GM18873 (cell line): ENCODE data around the gene RAB17.
"Not testable (repeated sequence)": the region's sequence is repeated elsewhere in the genome, so short reads cannot be mapped to it uniquely, and the experiment has no call there.

Experiments used
- ATAC-seq: cut with Tn5 transposase; IDR thresholded peaks from one replicate; pipeline ENCODE4 v1.9.1; 2021; ENCODE audit warnings: mild to moderate bottlenecking, moderate library complexity, moderate number of reproducible peaks; ENCODE audit not compliant: unreplicated experiment, low FRiP score

RAB17 gene

DNA sequence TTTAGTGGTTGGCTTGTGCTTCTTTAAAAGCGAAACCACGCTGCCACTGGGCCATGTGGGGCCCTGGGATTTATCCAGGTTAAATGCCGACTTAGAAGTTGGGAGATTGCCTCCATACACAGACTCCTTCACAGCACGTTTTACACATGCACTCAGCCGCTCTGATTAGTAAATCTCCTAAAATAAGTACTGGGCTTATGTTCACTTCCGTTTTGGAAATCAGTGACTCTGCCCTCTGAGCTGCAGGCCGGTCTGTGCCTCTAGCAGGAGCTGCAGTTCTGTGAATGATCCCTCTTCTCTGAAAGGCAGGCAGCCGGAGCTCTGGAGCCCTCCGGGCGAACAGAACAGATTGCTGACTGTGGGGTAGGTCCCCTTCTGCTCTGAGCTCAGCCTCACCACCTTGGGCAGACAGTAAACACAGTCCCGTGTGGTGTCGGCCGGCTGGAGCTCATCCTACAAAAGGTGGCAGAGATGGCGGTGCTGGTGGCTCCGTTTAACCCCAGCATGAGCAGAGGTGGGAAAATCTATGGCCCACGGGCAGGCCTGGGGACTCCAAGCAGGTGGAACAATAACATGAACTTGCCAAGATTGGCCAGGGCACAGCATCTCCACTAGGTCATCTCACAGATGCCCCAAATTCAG lies 9.8 kb upstream of the RAB17 start:
- no peak for ATAC-seq

DNA sequence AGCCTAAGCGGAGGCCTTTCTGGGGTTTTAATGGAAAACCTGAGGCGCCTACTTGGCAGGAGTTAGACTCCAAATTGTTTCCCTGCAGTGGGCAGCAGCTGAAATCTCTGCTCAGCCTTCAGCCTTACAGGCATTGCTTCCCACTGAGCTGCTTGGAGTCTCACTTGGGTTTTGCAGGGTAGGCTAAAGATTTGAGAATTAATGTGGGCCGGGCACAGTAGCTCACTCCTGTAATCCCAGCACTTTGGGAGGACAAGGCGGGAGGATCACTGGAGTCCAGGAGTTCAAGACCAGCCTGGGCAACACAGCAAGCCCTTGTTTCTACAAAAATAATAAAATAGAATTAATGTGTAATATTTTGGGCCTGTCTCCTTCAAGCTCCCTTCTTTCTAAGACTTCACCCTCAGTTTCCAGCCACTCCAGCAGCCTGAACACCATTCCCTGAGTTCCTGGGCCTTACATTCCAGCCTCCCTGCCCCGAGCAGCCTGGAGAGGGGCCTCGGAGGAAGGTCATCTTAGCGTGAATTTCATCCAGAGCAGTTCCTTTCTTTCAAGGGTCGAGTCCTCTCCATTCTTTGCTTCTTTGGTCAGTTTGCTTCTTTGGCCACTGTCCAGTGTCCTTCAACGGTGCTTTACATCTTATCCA lies 9.1 kb upstream of the RAB17 start:
- ATAC-seq: no peak

DNA sequence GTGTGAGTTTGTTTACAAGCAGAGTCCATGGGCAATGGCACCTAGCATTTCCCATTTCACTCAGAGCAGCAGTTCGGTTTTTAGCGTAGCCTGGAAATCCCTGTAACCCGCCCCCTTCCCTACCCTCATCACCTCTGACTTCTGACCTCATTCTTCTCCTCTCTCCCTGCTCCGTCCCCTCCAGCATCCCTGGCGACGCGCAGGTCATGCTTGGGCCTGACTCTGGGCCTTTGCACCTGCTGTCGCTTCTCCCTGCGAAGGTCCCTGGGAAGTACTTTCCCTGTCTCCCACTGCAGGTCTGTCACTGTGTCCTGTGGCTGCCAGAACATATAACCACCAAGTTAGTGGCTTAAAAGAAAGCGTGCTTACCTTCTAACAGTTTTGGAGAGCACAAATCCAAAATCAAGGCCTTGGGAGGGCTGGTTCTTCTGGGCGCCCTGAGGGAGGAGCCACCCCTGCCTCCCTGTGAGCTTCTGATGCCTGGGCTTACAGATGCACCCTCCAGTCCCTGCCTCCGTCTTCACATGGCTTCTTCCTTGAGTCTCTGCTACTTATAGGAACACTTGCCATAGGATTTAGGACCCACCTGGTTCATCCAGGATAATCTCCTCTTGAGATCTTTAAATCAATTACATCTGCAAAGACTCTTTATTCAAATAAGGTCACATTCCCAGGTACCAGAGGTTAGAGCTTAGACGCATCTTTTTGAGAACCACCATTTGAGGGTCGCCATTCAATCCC lies 8.1 kb upstream of the RAB17 start:
- ATAC-seq: no peak

DNA sequence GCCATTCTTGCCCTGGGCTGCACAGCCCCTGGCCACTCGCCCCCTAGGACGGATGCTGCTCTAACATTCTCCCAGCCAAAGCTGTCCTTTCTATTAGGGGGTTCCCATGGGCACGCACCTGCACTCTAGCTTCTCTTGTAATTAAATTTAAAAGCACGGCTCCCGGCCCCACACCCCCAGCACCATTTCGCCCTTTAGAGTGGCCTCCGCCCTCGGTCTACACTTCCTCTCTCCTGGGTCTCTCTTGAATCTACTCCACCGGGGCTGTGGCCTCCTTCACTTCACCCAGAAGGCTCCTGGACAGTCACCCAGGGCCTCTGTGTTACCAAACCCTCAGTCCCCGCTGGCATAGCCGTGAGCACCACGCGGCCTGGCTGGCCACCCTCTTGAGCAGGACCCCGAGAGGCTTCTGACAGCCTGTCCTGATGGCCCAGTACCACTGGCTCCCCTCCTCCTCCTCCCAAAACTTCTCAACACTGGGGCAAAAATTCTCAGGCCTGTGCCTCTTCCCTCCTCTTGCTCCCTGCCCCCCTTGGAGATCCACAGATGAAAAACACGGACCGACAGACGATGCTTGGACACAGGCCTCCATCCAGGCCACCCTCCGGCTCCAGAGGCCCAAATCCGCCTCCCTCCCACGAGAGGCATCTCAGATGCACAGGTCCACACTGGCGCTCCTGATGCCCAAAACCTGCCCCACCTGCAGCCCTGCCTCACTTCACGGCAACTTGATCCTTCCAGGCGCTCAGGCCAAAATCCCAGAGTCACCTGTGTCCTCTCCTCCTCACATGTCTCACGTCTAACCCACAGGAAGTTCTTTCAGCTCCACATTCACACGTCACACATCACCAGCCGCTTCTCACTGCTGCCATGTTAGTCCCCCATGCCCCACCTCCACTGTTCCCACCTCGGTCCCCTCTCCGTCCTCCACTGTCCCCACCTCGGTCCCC lies 6.9 kb upstream of the RAB17 start:
- no peak for ATAC-seq

DNA sequence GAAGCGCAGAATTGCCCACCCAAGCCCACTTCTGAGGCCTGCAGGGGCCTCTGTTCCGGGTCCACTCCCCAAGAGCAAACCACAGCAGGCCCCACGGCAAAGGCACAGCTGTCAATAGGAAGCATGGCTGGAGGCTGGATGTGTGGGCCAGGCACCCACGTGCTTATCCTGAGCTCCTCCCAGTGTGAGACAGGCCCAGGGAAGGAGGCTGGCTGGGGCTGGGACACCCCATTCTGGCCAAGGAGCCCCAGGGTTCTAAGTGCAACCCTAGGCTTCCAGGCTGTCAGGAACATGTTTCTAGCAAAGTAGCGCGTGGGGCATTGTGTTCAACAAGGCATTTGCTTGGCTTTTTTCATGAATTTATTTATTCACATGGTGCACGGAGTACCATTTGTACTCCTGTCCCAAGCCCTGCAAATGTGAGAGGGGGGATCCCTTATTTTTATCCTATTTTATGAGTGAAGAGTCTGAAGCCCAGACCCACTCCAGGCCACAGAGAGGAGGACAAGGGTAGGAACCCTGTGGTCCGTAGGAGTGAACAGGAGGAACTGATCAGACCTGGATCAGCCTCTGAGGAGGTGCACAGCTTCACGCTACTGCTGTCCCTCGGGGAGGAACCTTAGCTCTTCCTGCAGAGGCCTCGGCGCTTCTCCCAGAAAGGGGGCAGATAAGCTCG lies 6.1 kb upstream of the RAB17 start:
- no peak for ATAC-seq

DNA sequence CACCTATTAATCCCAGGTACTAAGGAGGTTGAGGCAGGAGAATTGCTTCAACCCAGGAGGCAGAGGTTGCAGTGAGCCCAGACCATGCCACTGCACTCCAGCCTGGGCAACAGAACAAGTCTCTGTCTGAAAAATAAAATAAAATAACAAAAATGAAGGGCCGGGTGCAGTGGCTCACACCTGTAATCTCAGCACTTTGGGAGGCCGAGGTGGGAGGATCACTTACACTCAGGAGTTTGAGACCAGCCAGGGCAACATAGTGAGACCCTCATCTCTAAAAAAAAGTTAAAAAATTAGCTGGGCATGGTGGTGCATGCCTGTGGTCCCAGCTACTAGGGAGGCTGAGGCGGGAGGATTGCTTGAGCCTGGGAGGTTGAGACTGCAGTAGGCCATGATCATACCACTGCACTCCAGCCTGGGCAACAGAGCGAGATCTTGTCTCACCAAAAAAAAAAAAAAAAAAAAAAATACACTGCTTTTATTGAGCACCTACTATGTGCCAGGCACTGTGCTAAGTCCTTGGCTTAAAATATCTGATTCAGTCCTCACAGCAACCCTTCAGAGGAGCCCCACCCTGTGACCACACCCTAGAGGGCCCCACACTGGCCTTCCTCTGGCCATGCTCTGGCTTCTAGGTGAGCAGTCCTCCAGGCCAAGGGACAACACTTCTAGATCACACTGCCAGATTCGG lies 5.4 kb upstream of the RAB17 start:
- ATAC-seq: not testable (repeated sequence)

DNA sequence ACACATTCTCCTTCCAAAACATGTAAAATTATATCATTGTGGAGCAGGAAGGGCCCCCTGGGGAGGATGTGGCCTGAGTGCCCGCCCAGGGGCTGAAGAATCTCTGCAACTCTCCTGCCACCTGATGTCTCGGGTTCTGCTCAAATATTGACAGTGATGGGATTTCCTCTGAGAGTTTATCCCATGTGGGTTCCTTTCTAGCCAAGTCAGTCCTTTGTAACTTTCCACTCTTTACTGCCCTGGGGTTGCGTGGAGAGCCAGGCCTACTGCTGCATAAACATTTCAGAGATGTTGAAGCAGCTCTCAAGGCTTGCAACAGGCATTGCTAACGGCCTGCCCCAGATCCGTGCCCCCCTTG lies 4.0 kb upstream of the RAB17 start:
- no peak for ATAC-seq

DNA sequence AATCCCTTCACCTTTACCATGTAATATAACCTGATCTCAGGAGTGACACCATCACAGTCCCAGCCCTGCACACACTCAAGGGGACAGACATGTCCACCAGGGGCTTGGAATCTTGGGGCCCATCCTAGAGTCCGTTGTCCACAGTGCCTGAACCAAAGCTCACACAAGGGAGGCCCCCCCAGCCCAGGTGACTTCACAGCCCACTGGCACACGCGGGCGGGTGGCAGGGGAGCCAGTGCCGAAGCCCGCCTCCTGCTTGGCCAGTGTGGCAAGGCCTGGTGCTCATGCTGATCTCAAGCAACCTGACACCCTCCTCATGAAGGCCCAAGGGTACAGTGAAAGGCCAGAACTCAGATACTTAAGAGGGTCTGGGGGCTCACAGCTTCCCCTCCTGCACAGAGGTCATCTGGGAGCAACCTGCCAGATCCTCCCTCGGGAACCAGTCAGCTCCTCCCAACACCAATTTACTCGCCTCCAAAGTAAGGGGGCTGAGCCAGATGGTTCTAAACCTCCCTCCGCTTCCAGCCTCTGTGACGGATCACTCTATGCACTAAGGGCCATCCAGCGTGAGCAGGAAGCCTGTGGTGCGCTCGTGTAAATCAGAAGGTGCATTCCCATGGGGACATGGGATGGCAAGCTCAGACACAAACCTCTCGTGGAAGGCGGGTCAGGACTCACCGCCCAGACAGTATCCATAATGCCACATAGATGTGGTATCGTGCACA lies 3.2 kb upstream of the RAB17 start:
- no peak for ATAC-seq

DNA sequence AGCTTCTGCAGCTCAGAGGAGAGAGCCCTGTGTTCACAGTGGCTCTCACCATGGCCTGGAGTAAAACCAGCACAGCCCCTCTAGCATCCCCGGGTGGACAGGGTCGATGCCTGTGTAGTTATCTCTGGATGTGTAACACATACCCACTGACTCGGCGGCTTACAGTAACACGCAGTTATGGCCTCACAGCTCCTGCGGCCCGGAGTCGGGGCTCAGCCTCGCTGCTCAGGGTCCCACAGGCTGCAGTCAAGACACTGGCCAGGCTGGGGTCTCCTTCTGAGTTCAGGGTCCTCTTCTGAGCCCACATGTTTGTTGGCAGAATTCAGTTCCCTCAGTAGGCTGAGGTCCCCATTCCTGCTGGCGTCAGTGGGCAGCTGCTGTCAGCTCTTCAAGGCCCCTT lies 2.5 kb upstream of the RAB17 start:
- ATAC-seq: no peak

DNA sequence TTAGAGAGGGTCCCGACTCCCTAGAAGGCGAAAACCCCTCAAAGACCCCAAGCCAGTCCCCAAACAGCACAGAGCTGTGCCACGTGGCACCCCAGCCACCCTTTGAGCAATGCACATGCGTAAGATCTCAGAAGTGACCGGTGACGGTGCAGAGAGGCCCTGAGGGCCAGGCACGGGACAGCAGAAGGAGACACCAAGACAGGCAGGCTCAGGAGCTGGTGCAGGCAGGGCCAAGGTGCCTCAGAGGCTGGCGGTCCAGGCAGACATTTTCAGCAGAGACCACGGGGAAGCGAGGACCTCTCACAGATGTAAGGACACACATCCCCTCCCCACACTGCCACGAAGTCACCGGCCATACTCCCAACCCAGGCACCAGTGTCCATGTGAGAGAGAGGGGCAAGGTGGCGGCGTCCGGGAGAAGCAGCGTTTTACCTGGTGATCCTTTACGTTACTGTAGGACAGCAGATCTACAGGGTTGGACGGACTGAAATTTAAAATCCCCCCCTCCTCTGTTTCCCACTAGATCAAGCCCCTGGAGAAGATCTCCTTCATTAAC lies 2.0 kb upstream of the RAB17 start:
- ATAC-seq: no peak

DNA sequence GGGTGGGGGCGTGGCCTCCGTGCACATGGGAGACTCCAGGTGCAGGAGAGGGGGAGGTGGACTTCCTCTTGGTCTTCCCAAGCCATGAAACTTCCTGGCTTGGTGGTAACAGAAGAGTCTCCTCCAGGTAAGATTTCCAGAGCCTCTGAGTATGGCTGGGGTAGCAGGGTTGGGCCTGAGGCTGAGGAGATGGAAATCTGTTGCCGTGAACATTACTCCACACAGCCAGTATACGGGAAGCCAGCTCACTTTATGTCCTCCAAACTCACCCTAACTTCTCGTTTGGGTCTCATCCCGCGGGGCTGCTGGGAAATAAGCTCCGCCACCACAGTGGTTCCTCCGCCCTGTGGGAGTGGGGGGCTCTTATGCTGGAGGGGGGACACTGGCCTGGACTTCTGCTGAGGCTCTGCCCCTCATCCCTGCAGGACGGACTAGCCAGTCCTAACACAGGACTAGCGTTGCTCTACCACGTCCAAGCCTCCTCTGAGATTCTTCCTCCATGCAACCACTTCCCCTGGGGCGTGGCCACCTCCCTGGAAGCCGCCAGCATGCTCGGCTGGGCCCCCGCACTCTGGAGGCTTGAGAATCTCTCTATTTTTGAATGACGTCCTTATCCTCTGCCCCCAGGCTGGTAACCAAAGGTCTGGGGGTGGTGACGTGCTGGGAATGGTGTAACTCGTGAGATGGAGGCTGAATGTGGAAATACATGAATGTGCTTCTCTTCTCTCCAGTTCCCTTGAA lies 777 bp upstream of the RAB17 start:
- ATAC-seq: no peak

DNA sequence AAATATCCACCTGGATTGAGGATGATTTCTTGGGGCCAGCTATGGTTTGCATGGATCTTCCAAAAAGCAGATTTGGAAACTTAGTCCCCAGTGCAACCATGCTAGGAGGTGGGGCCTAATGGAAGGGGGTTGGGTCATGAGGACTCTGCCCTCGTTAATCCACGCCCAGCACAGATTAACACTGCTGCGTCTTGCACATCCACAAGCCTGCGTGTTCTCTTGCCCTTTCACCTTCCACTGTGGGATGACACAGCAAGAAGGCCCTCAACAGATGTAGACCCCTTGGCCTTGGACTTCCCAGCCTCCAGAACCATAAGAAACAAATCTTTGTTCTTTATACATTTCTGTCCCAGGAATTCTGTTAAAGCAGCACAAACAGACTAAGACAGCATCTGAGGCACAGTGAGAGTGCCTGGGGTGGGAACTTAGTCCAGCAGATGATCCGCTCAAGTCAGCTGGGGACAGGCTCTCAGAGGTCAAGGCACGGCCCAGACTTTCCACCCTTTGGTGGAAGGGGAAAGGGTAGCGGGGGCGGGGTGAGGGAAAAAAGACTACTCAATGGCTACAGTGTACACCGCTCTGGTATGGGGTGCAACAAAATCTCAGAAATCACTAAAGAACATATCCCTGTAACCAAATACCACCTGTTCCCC lies 2.4 kb downstream of the RAB17 start:
- no peak for ATAC-seq

DNA sequence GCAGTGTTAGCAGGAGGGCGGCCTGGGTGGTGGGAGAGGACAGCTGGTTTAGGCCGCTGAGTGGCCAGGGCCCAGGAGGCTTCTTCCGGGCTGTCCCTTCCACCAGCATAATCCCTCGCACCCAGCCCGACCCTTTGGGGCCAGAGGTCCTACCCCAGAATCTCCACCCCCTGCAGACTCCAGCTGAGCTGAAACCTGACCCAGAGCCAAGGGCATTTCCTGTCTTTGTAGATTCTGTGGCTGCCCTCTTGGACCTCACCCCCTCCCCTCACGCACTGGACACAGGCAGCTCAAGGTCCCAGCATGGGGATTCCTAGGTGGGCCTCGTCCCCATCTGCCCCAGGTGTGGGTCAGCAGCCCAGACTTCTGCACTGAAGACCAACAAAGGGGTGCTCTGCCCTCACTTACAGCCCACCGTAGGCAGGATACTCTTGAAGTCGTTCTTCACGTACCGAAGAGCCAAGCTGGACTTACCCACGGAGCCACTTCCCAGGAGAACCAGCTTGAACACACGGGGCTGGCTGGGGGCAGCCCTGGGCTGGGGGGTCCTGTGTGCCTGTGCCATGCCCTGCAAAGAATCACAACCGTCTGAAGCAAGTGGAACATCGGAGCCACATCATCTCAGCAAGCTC lies 4.8 kb downstream of the RAB17 start:
- ATAC-seq: no peak

DNA sequence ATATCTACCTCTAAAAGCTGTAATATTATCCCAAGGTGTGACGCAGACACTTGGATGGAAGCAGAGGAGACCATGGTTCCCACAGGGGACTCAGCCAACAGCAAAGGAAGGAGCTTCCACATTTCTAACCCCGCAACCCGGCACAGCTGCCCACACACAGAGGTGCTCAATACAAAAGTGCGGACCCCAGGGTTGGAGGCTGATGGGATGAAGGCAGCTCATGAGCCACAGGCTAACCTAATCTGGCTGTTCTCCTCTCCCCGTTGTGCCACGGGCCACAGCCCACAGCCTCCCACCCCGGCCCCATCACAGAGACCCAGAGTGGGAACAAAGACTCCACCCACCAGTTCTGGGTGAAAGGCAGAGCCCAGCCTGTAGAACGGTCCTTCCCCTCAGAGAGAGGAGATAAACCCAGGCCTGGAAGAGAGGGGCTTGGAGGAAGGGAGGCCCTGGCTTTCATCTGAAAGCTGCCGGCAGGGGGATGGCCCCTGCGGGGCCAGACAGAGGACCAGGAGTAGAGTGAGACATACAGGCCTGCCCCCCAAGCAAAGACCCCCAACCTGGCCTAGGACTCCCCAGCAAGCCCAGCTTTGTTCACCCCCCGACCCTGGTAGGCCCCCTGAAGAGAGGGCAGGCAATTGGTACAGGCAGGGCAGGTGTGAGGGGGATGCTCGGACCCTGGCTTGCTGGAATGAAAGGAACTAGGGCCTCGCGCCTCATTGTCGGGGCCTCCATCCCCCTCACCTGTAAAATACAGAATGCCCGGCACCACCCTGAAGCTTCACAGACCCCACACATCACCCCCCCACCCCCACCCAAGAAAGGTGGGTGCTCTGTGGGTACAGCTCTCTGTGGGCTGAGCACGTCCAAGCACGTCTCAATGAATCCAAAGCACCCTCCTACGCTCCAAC lies 6.9 kb downstream of the RAB17 start:
- no peak for ATAC-seq

DNA sequence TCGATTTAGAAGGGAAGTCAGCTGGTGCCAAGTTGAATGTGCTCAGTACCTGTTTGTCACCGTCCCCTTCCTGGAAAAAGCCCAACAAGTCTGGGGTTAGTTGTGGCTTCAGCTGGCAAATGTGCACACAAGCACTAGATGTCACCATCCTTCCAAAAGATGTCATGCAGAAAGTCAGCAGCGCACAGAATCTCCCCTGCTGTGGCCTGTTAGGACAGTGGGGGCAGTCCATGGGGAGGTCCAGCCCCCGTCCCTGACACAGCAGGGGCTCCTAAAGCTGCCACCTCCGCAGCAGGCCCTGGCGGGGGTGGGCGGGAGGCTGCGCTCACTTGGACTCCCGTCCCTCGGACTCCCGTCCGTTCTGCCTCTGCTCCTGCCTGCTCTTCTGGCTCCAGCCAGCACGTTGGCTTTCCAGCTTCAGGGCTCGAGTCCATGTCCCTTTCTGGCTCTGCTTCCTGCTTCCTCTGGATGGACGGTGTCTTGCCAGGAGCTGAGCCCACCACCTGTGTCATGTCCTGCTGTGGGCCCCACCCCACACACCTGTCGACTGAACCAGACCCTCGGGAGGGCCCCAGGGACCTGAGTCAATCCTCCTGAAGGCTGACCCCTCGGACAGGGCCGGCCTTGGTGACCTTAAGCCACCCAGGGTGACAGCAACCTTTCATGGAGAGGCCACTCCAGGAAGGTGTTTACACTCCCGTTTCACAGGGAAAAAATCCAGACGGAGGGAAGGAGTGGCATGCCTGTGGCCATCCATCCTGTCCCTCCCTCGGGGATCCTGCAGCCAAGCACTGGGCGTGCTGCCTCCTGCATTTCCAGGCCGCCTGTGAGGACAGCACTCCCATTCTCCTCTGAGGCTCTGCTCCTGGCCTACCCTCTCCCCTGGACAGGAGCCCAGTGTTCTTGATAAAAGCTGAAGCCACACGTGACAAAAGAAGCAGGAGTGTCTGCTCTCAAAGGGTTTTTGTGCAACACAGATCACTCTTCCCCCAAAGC lies 8.5 kb downstream of the RAB17 start:
- ATAC-seq: no peak
